Mammary epithelial cell (primary cell): ENCODE measurements around the gene TACC2.

Experiments
- EZH2 ChIP-seq: IDR thresholded peaks from 2 replicates; pipeline ENCODE4 v1.6.1; 2012; ENCODE audit warnings: low read length, inconsistent platforms, borderline replicate concordance
- TF ChIP-seq, protein P1 (sequence below), 2 donors: IDR thresholded peaks in 1 of 2; conservative IDR thresholded peaks in 1 of 2; 2 replicates each; pipeline ENCODE4 v1.5.1; 2011 to 2012; ENCODE audit warnings: inconsistent platforms in 2 of 2, low read length in 2 of 2, mild to moderate bottlenecking in 2 of 2, control low read depth in 1 of 2, low read depth in 1 of 2; ENCODE audit not compliant: insufficient read depth in 1 of 2; ENCODE audit errors: extremely low read depth in 1 of 2

DNA sequence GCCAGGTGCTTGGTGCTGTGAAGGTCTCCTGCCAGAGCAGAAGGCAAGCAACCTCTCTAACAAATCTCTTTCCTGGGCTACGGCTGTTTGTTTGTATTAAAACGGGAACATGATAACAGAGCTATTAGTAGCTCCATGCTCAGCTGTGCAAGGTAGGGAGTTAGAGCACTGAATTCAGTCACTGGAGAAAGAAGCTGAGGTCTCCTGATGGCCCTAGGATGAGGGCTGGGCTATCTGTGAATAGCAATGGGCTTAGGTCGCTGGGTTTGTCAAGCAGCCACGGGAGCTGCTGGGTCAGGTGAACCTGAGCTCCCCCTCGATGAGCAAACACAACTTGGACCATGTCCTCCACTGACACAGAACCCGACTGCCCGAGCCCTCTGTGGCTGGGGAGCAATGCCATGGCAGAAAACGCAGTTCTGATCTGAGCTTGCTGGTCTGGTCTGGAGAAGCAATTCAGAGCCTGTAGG, 24.4 kb downstream of the TACC2 start:
- TF ChIP-seq, protein P1, sequence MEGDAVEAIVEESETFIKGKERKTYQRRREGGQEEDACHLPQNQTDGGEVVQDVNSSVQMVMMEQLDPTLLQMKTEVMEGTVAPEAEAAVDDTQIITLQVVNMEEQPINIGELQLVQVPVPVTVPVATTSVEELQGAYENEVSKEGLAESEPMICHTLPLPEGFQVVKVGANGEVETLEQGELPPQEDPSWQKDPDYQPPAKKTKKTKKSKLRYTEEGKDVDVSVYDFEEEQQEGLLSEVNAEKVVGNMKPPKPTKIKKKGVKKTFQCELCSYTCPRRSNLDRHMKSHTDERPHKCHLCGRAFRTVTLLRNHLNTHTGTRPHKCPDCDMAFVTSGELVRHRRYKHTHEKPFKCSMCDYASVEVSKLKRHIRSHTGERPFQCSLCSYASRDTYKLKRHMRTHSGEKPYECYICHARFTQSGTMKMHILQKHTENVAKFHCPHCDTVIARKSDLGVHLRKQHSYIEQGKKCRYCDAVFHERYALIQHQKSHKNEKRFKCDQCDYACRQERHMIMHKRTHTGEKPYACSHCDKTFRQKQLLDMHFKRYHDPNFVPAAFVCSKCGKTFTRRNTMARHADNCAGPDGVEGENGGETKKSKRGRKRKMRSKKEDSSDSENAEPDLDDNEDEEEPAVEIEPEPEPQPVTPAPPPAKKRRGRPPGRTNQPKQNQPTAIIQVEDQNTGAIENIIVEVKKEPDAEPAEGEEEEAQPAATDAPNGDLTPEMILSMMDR (conservative IDR thresholded peaks at IDR 0.05 in 1 of 2, IDR thresholded peaks at IDR 0.05 in 1 of 2; ENCODE audit: extremely low read depth in 1 of 2, insufficient read depth in 1 of 2, low read depth in 1 of 2, low read length in 2 of 2): no peak
- TF ChIP-seq EZH2: no peak
